ENCODE results near the gene LHPP.

- TF ChIP-seq ZNF274 (IDR thresholded peaks at IDR 0.05; ENCODE audit: low read depth, low read length) (no peak), YY1 (IDR thresholded peaks at IDR 0.05; ENCODE audit: insufficient read depth, insufficient read length) (no peak)
Measured at GRCh38 chr10:124505279-124505678, 43.7 kb downstream of the LHPP start.
